ENCODE measurements around the gene ITGB5.

ITGB5 gene

GRCh38 chr3:124780761-124781475 is 106.2 kb downstream of the ITGB5 start:
- H3K27me3 ChIP-seq (ENCODE audit: insufficient read depth, low read length), result 0 out of 2 replicates have a peak, but pooled peaks cover 4% of the 10 kb centered on the region
- no peaks in the 10 kb centered on the region for H3K79me2 ChIP-seq (ENCODE audit: insufficient read depth, low read length)
- H3K27ac ChIP-seq (ENCODE audit: low read depth, low read length, poor library complexity, severe bottlenecking), result no peak overlapping the region
- no peaks in the 10 kb centered on the region for H3K4me1 ChIP-seq (ENCODE audit: insufficient read depth, low read length, severe bottlenecking)
- no peak overlapping the region for H3K9ac ChIP-seq (ENCODE audit: low read length)
- H3K9me2 ChIP-seq (ENCODE audit: low read depth, low read length), result no peaks in the 10 kb centered on the region
- TF ChIP-seq CTCF (IDR thresholded peaks at IDR 0.05; ENCODE audit: low read length) (no peak), EZH2 (IDR thresholded peaks at IDR 0.05; ENCODE audit: borderline replicate concordance, low read length) (no peak)
- no peak overlapping the region for H3K4me2 ChIP-seq (ENCODE audit: low read length)
- H4K20me1 ChIP-seq (ENCODE audit: insufficient read depth, low read length), result no peaks in the 10 kb centered on the region
- no peak overlapping the region for H2AFZ ChIP-seq (ENCODE audit: low read length)
- no peak overlapping the region for H3K4me3 ChIP-seq (ENCODE audit: low read depth, low read length, poor library complexity, severe bottlenecking)
- no peaks in the 10 kb centered on the region for H3K36me3 ChIP-seq (ENCODE audit: insufficient read depth, low read length)
- H3K9me3 ChIP-seq (ENCODE audit: low read length), result no peaks in the 10 kb centered on the region
- H3F3A ChIP-seq (ENCODE audit: insufficient read depth, low read length), result no peaks in the 10 kb centered on the region

- no peak overlapping the region for H2AFZ ChIP-seq (ENCODE audit: low read length)
- no peaks in the 10 kb centered on the region for H3K4me1 ChIP-seq (ENCODE audit: insufficient read depth, low read length, severe bottlenecking)
- H3F3A ChIP-seq (ENCODE audit: insufficient read depth, low read length), result no peaks in the 10 kb centered on the region
- no peak overlapping the region for H3K4me3 ChIP-seq (ENCODE audit: low read depth, low read length, poor library complexity, severe bottlenecking)
- no peak for TF ChIP-seq CTCF (IDR thresholded peaks at IDR 0.05; ENCODE audit: low read length)
- no peak for TF ChIP-seq EZH2 (IDR thresholded peaks at IDR 0.05; ENCODE audit: borderline replicate concordance, low read length)
- H3K79me2 ChIP-seq (ENCODE audit: insufficient read depth, low read length), result no peaks in the 10 kb centered on the region
- H3K9me2 ChIP-seq (ENCODE audit: low read depth, low read length), result no peaks in the 10 kb centered on the region
- no peaks in the 10 kb centered on the region for H3K9me3 ChIP-seq (ENCODE audit: low read length)
- no peak overlapping the region for H3K4me2 ChIP-seq (ENCODE audit: low read length)
- H3K9ac ChIP-seq (ENCODE audit: low read length), result no peak overlapping the region
- H3K36me3 ChIP-seq (ENCODE audit: insufficient read depth, low read length), result no peaks in the 10 kb centered on the region
- H3K27ac ChIP-seq (ENCODE audit: low read depth, low read length, poor library complexity, severe bottlenecking), result no peak overlapping the region
- H4K20me1 ChIP-seq (ENCODE audit: insufficient read depth, low read length), result no peaks in the 10 kb centered on the region
- 0 out of 2 replicates have a peak, but pooled peaks cover 4% of the 10 kb centered on the region for H3K27me3 ChIP-seq (ENCODE audit: insufficient read depth, low read length)
These were observed 106.8 kb downstream of the ITGB5 start for GRCh38 chr3:124780356-124780755.

- Histone ChIP-seq H3K36me3 (ENCODE audit: insufficient read depth, low read length) (no peaks in the 10 kb centered on the region), H4K20me1 (ENCODE audit: insufficient read depth, low read length) (no peaks in the 10 kb centered on the region), H2AFZ (ENCODE audit: low read length) (no peak overlapping the region), H3K79me2 (ENCODE audit: insufficient read depth, low read length) (no peaks in the 10 kb centered on the region), H3F3A (ENCODE audit: insufficient read depth, low read length) (no peaks in the 10 kb centered on the region), H3K4me2 (ENCODE audit: low read length) (no peak overlapping the region), H3K4me1 (ENCODE audit: insufficient read depth, low read length, severe bottlenecking) (no peaks in the 10 kb centered on the region), H3K9me3 (ENCODE audit: low read length) (no peaks in the 10 kb centered on the region), H3K9me2 (ENCODE audit: low read depth, low read length) (no peaks in the 10 kb centered on the region), H3K27ac (ENCODE audit: low read depth, low read length, poor library complexity, severe bottlenecking) (no peak overlapping the region), H3K4me3 (ENCODE audit: low read depth, low read length, poor library complexity, severe bottlenecking) (no peak overlapping the region), H3K27me3 (ENCODE audit: insufficient read depth, low read length) (0 out of 2 replicates have a peak, but pooled peaks cover 4% of the 10 kb centered on the region), H3K9ac (ENCODE audit: low read length) (no peak overlapping the region)
- TF ChIP-seq EZH2 (IDR thresholded peaks at IDR 0.05; ENCODE audit: borderline replicate concordance, low read length) (no peak), CTCF (IDR thresholded peaks at IDR 0.05; ENCODE audit: low read length) (no peak)
These were observed 107.4 kb downstream of the ITGB5 start for GRCh38 chr3:124779751-124780191.

All from OCI-LY1 (cell line).